HG03457 (cell line): ENCODE results near the gene CCDC38.

ENCODE experiments used
- ATAC-seq: cut with Tn5 transposase; IDR thresholded peaks from one replicate; pipeline ENCODE4 v1.9.1; 2021; ENCODE audit warnings: moderate number of reproducible peaks; ENCODE audit not compliant: unreplicated experiment

Gene CCDC38

GRCh38 chr12:95837240-95838038 is 105.0 kb downstream of the CCDC38 start:
- no peak for ATAC-seq

- ATAC-seq = no peak
These were observed 105.7 kb downstream of the CCDC38 start for GRCh38 chr12:95836630-95837239.

GRCh38 chr12:95836185-95836609 is 106.2 kb downstream of the CCDC38 start:
- no peak for ATAC-seq

GRCh38 chr12:95834572-95834971 is 107.8 kb downstream of the CCDC38 start:
- no peak for ATAC-seq

- ATAC-seq = no peak
These were observed 111.9 kb downstream of the CCDC38 start for GRCh38 chr12:95830335-95831089.

- ATAC-seq = no peak
These were observed 113.0 kb downstream of the CCDC38 start for GRCh38 chr12:95829395-95829794.

GRCh38 chr12:95820096-95820703 is 122.2 kb downstream of the CCDC38 start:
- ATAC-seq = no peak
